OCI-LY7 (cell line): ENCODE measurements around the gene RECK. TPM values are rescaled to one million over a fixed set of nuclear protein-coding genes. Genes with fewer than 3 reads are reported as not detected.

Source experiments
- BruUV-seq: library from RNA; stranded (reverse); fragments of 400-500 nt; replicated peaks from 2 replicates; lab custom pipeline; 2021; lab: Mats Ljungman, UMichigan
- CTCF ChIA-PET: fragments of 300-600 bp; sonication (Branson Sonifier 250); formaldehyde crosslinking; loops from one replicate; lab custom pipeline; 2022; ENCODE audit warnings: antibody characterized with exemption; ENCODE audit not compliant: unreplicated experiment; lab: Charles Lee
- POLR2A ChIA-PET: fragments of 300-600 bp; sonication (Branson Sonifier 250); formaldehyde crosslinking; loops from one replicate; lab custom pipeline; 2022; ENCODE audit warnings: antibody characterized with exemption; lab: Charles Lee
- DNase-seq: peaks from one replicate; pipeline ENCODE4 v3.0.0-alpha.2; 2015; ENCODE audit warnings: low spot score
- H2AFZ ChIP-seq: fragments of 200-600 bp; sonication (generic), shearing (Covaris generic); 2 replicates; pipeline ENCODE4 v1.6.1; 2014; ENCODE audit warnings: mild to moderate bottlenecking, antibody characterized with exemption, low read length, moderate library complexity
- H3K27ac ChIP-seq: fragments of 200-600 bp; sonication (generic); 2 replicates; pipeline ENCODE4 v1.5.1; 2014; ENCODE audit warnings: mixed run types, low read depth, mild to moderate bottlenecking, moderate library complexity, low read length, inconsistent platforms; ENCODE audit not compliant: poor library complexity, severe bottlenecking
- H3K36me3 ChIP-seq: fragments of 200-600 bp; sonication (generic); 2 replicates; pipeline ENCODE4 v1.6.1; 2014; ENCODE audit warnings: mild to moderate bottlenecking, antibody characterized with exemption, low read length, moderate library complexity, mixed read lengths; ENCODE audit not compliant: insufficient read depth
- H3K4me1 ChIP-seq: fragments of 200-600 bp; sonication (generic); 2 replicates; pipeline ENCODE4 v1.5.1; 2014; ENCODE audit warnings: mild to moderate bottlenecking, low read length; ENCODE audit not compliant: insufficient read depth, poor library complexity, severe bottlenecking
- H3K4me2 ChIP-seq: fragments of 200-600 bp; sonication (generic); 2 replicates; pipeline ENCODE4 v1.6.1; 2014; ENCODE audit warnings: mild to moderate bottlenecking, low read length
- H3K4me3 ChIP-seq: fragments of 200-600 bp; sonication (generic); 2 replicates; pipeline ENCODE4 v1.5.1; 2014; ENCODE audit warnings: mild to moderate bottlenecking, low read depth, low read length; ENCODE audit not compliant: poor library complexity, severe bottlenecking
- H3K79me2 ChIP-seq: fragments of 200-600 bp; sonication (generic); 2 replicates; pipeline ENCODE4 v1.6.1; 2016; ENCODE audit warnings: low read depth, mild to moderate bottlenecking, low read length, moderate library complexity, mixed read lengths; ENCODE audit not compliant: insufficient read depth
- H3K9me2 ChIP-seq: fragments of 200-600 bp; sonication (generic); 2 replicates; pipeline ENCODE4 v1.6.1; 2016; ENCODE audit warnings: mild to moderate bottlenecking, low read length, mixed read lengths; ENCODE audit not compliant: insufficient read depth
- H3K9me3 ChIP-seq: fragments of 200-600 bp; sonication (generic); 2 replicates; pipeline ENCODE4 v1.6.1; 2014; ENCODE audit warnings: mild to moderate bottlenecking, mixed run types, low read length, mixed read lengths
- H4K20me1 ChIP-seq: fragments of 200-600 bp; sonication (generic); 2 replicates; pipeline ENCODE4 v1.6.1; 2014; ENCODE audit warnings: mild to moderate bottlenecking, antibody characterized with exemption, low read length, moderate library complexity, mixed read lengths; ENCODE audit not compliant: insufficient read depth
- EZH2phosphoT487 ChIP-seq: fragments of 200-600 bp; sonication (generic); IDR thresholded peaks from 2 replicates; pipeline ENCODE4 v1.6.1; 2018; ENCODE audit warnings: low read depth, borderline replicate concordance, mild to moderate bottlenecking, mixed run types, antibody characterized with exemption, low read length, moderate library complexity, mixed read lengths
- intact Hi-C: fragments of 100-400 bp; cut with micrococcal nuclease; formaldehyde crosslinking; loops from one replicate; pipeline ENCODE4 v1.10.0; 2022; ENCODE audit not compliant: unreplicated experiment
- total RNA-seq, 2 experiments: library from RNA; depleted of rRNA in 1 of 2; stranded (reverse); fragments of >200 nt in 1 of 2; shearing (Covaris generic) in 1 of 2; gene quantifications; 2 replicates each; pipeline ENCODE4 v1.2.3, GENCODE V29; 2014 to 2022
- TF ChIP-seq, protein P1 (sequence below): fragments of 200-600 bp; sonication (generic); conservative IDR thresholded peaks from 2 replicates; pipeline ENCODE4 v1.5.1; 2014; ENCODE audit warnings: mild to moderate bottlenecking, antibody characterized with exemption, low read length, moderate library complexity, mixed read lengths

RECK gene
- total RNA-seq, 2 experiments from 2014 or later: 3.0 to 6.5 TPM

- BruUV-seq: no TSS peak
Measured at GRCh38 chr9:36134761-36135505, 98.2 kb downstream of the RECK start.

DNA sequence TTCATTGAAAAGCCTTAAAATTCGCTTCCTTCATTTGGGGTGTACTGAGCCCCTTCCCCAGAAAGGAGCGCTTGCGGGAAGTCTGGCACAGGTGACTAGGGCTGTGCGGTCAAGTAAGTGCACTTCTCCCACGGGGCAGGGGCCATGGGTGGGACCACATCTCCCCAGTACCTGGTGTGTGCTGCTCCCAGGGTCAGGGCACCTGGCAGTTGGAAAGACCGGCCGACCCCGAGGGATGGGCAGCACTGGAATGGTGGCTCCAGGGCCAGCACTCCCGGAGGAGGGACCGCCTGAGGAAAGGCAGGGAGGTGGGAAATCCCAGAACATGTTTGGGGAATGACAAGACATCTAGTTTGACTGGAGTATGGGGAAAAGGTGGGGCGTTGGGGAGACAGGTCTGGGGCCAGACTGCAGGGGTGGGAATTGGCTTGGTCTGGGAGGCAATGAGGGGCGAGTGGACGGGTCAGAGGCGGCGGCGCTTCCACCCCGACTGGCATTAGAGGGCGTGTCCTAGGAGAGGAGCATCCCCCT lies 99.1 kb downstream of the RECK start:
- H3K4me3 ChIP-seq: no peak overlapping the region
- no peaks in the 10 kb centered on the region for H3K9me3 ChIP-seq
- BruUV-seq: no TSS peak
- no peak for DNase-seq
- peak overlapping the region; percentile 25; the same call in 1 of the 2 replicates for H3K4me2 ChIP-seq
- H2AFZ ChIP-seq: no peak overlapping the region
- TF ChIP-seq, protein P1, sequence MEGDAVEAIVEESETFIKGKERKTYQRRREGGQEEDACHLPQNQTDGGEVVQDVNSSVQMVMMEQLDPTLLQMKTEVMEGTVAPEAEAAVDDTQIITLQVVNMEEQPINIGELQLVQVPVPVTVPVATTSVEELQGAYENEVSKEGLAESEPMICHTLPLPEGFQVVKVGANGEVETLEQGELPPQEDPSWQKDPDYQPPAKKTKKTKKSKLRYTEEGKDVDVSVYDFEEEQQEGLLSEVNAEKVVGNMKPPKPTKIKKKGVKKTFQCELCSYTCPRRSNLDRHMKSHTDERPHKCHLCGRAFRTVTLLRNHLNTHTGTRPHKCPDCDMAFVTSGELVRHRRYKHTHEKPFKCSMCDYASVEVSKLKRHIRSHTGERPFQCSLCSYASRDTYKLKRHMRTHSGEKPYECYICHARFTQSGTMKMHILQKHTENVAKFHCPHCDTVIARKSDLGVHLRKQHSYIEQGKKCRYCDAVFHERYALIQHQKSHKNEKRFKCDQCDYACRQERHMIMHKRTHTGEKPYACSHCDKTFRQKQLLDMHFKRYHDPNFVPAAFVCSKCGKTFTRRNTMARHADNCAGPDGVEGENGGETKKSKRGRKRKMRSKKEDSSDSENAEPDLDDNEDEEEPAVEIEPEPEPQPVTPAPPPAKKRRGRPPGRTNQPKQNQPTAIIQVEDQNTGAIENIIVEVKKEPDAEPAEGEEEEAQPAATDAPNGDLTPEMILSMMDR: no peak
- no peak for TF ChIP-seq EZH2phosphoT487
- H3K36me3 ChIP-seq: no peaks in the 10 kb centered on the region
- no peaks in the 10 kb centered on the region for H3K9me2 ChIP-seq
- H4K20me1 ChIP-seq: no peaks in the 10 kb centered on the region
- H3K27ac ChIP-seq: no peak overlapping the region
- no peaks in the 10 kb centered on the region for H3K79me2 ChIP-seq
- intact Hi-C loops: no loop called here
- ChIA-PET CTCF (no interaction called here), POLR2A (no interaction called here)
- H3K4me1 ChIP-seq: peaks cover 7% of the 10 kb centered on the region

More at GRCh38 chr9:36134761-36135505, 98.2 kb downstream of the RECK start:
- Histone ChIP-seq H3K27ac (no peak overlapping the region), H3K9me2 (no peaks in the 10 kb centered on the region), H4K20me1 (no peaks in the 10 kb centered on the region), H2AFZ (no peak overlapping the region), H3K4me2 (no peak overlapping the region), H3K4me3 (no peak overlapping the region), H3K4me1 (no peaks in the 10 kb centered on the region), H3K79me2 (no peaks in the 10 kb centered on the region), H3K36me3 (no peaks in the 10 kb centered on the region), H3K9me3 (no peaks in the 10 kb centered on the region)
- intact Hi-C loops: no loop called here
- TF ChIP-seq, protein P1: no peak
- TF ChIP-seq EZH2phosphoT487: no peak
- no peak for DNase-seq
- POLR2A ChIA-PET: no interaction called here
- CTCF ChIA-PET: no interaction called here
